Kidney epithelial cell (primary cell): ENCODE measurements around the gene PUDP. TPM values are rescaled to one million over a fixed set of nuclear protein-coding genes. Genes with fewer than 3 reads are reported as not detected.
A peak's percentile ranks its signal among the peaks of the same experiment; 100 is the strongest.

Source experiments
- DNase-seq: peaks from one replicate; pipeline ENCODE4 v3.0.0-alpha.2; 2010; ENCODE audit warnings: low read depth
- H3K27me3 ChIP-seq: 2 replicates; pipeline ENCODE4 v1.6.0; 2011; ENCODE audit warnings: low read length; ENCODE audit not compliant: control insufficient read depth, insufficient read depth
- H3K36me3 ChIP-seq: 2 replicates; pipeline ENCODE4 v1.5.1; 2011; ENCODE audit warnings: low read length; ENCODE audit not compliant: control insufficient read depth, insufficient read depth
- H3K4me3 ChIP-seq: 2 replicates; pipeline ENCODE4 v1.5.1; 2011; ENCODE audit warnings: low read depth, mild to moderate bottlenecking, control low read depth, low read length
- CTCF ChIP-seq: IDR thresholded peaks from 2 replicates; pipeline ENCODE4 v1.5.1; 2011; ENCODE audit warnings: mild to moderate bottlenecking, moderate library complexity, low read length, control low read depth, inconsistent platforms; ENCODE audit not compliant: insufficient read depth, poor library complexity, severe bottlenecking
- total RNA-seq: library from RNA; depleted of rRNA; stranded (reverse); fragments of >200 nt; gene quantifications from 2 replicates; pipeline ENCODE4 v1.2.3, GENCODE V29; 2015

PUDP gene
- 11.0 and 14.6 TPM in 2 replicates for total RNA-seq

GRCh38 chrX:7147978-7148854, at the start of gene PUDP:
Gene PUDP (minus strand): TSS chrX:7148153. CDS start chrX:7148113, 40 bp downstream.
- DNase-seq = no peak

GRCh38 chrX:7194606-7195005, 46.7 kb upstream of the PUDP start:
- TF ChIP-seq CTCF = no peak
- Histone ChIP-seq H3K36me3 (no peaks in the 10 kb centered on the region), H3K27me3 (no peaks in the 10 kb centered on the region), H3K4me3 (no peak overlapping the region)
- DNase-seq = no peak

More at GRCh38 chrX:7147978-7148854, at the start of gene PUDP:
- TF ChIP-seq CTCF = no peak
- Histone ChIP-seq H3K4me3 (peak within 1 kb of the TSS; percentile 94), H3K36me3 (no peaks in the 10 kb centered on the region), H3K27me3 (peaks cover 3% of the 10 kb centered on the region)

GRCh38 chrX:7192871-7193270, 44.9 kb upstream of the PUDP start:
- TF ChIP-seq CTCF = no peak
- no peak for DNase-seq
- Histone ChIP-seq H3K36me3 (no peaks in the 10 kb centered on the region), H3K4me3 (no peak overlapping the region), H3K27me3 (no peaks in the 10 kb centered on the region)

DNA sequence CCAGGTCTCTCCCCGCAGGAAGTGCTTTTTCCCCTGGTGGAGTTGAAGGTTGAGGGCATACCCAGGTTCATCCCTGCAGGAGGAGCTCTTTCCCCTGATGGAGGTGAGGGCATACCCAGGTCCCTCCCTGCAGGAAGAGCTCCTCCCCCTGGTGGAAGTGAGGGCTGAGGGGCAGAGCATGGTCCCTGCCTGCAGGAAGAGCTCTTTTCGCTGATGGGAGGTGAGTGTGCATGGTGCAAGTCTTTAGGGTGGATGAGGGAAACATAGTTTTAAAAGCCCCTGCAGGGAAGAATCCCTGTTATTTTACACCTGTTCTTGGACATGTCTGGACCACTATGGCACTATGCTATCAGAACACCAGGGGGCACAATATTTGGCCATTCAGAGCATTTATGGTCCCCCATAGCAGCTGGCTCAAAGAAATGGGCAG, 43.7 kb upstream of the PUDP start:
- TF ChIP-seq CTCF = no peak
- H3K27me3 ChIP-seq = no peaks in the 10 kb centered on the region

GRCh38 chrX:7190157-7190556, 42.2 kb upstream of the PUDP start:
- TF ChIP-seq CTCF = no peak
- no peak for DNase-seq
- Histone ChIP-seq H3K27me3 (no peaks in the 10 kb centered on the region), H3K36me3 (no peaks in the 10 kb centered on the region), H3K4me3 (no peak overlapping the region)

More for the DNA sequence above, 43.7 kb upstream of the PUDP start:
- DNase-seq = no peak
- H3K4me3 ChIP-seq = no peak overlapping the region
- no peaks in the 10 kb centered on the region for H3K36me3 ChIP-seq
